Stomach (tissue), 9 donors: ENCODE measurements around the gene VWF. TPM values are rescaled to one million over a fixed set of nuclear protein-coding genes. Genes with fewer than 3 reads are reported as not detected.

Experiments used
- DNase-seq, 2 donors: peaks; one replicate each; pipeline versions ENCODE4 v3.0.0 to v3.0.0-alpha.2; 2013 to 2019
- H3K27ac ChIP-seq, 5 donors: fragments of 200-600 bp in 4 of 5; sonication (generic) in 4 of 5; one replicate each; pipeline ENCODE4 v1.5.1; 2013 to 2019; ENCODE audit warnings: mild to moderate bottlenecking in 1 of 5, moderate library complexity in 1 of 5
- H3K27me3 ChIP-seq, 3 donors: fragments of 200-600 bp; sonication (generic); one replicate each; pipeline ENCODE4 v1.5.1; 2017 to 2019; ENCODE audit warnings: mixed run types in 1 of 3
- H3K36me3 ChIP-seq, 4 donors: fragments of 200-600 bp; sonication (generic); 1 replicate in 3 of 4; 2 replicates in 1 of 4; pipeline ENCODE4 v1.5.1; 2016 to 2019
- H3K4me1 ChIP-seq, 4 donors: fragments of 200-600 bp; sonication (generic); one replicate each; pipeline ENCODE4 v1.5.1; 2016 to 2019
- H3K4me3 ChIP-seq, 4 donors: fragments of 200-600 bp; sonication (generic) in 3 of 4; one replicate each; pipeline ENCODE4 v1.5.1; 2016 to 2019; ENCODE audit warnings: mild to moderate bottlenecking in 1 of 4
- H3K9me3 ChIP-seq, 4 donors: fragments of 200-600 bp; sonication (generic); one replicate each; pipeline ENCODE4 v1.5.1; 2016 to 2019
- EP300 ChIP-seq: sonication (generic); formaldehyde crosslinking; IDR thresholded peaks from one replicate; pipeline ENCODE4 v1.6.1; 2017; ENCODE audit warnings: antibody characterized with exemption
- POLR2A ChIP-seq, 4 donors: fragments of 450-650 bp; IDR thresholded peaks; one replicate each; pipeline ENCODE4 v1.6.1; 2016; ENCODE audit warnings: antibody characterized with exemption in 4 of 4, control low read depth in 2 of 4, mild to moderate bottlenecking in 1 of 4, moderate library complexity in 1 of 4
- POLR2AphosphoS5 ChIP-seq, 3 donors: sonication (generic); formaldehyde crosslinking; IDR thresholded peaks; one replicate each; pipeline ENCODE4 v1.6.1; 2016; ENCODE audit warnings: antibody characterized with exemption in 3 of 3
- WGBS, 5 donors: extraction: QIAGEN DNeasy Blood & Tissue Kit in 3 of 5; methylation state at CpG; one replicate each; pipeline versions ENCODE4 v1.1.5 to v1.1.7; 2013 to 2018; 5-methylcytosine and 5-hydroxymethylcytosine counted together
- intact Hi-C: fragments of 100-400 bp; cut with DNase I; formaldehyde crosslinking; loops from one replicate; pipeline ENCODE4 v1.15.1; 2023; ENCODE audit warnings: low total_unique reads
- polyA plus RNA-seq, 3 donors: library from polyadenylated mRNA; stranded (reverse); fragments of 200-250 nt; gene quantifications; one replicate each; pipeline ENCODE4 v1.2.3, GENCODE V29; 2013
- total RNA-seq, 5 donors: library from RNA; depleted of rRNA; stranded (reverse); fragments of >200 nt; gene quantifications; one replicate each; pipeline versions ENCODE4 v1.1.0 to v1.2.3, GENCODE V29; 2014 to 2016
- TF ChIP-seq, protein P1 (sequence below), 7 experiments: fragments of 450-650 bp in 4 of 7; fragments of 200-600 bp in 3 of 7; sonication (generic) in 3 of 7; IDR thresholded peaks; one replicate each; pipeline ENCODE4 v1.5.1; 2016 to 2019; ENCODE audit warnings: antibody characterized with exemption in 7 of 7, control low read depth in 2 of 7, mild to moderate bottlenecking in 1 of 7
- donor health status: healthy with polysubstance abuse.
- donor health status: Bipolar disorder and iron deficiency.
- donor health status: healthy.

The VWF gene
- total and polyA plus RNA-seq, 8 donors = 3.1 to 103 (median 50.2) TPM

DNA sequence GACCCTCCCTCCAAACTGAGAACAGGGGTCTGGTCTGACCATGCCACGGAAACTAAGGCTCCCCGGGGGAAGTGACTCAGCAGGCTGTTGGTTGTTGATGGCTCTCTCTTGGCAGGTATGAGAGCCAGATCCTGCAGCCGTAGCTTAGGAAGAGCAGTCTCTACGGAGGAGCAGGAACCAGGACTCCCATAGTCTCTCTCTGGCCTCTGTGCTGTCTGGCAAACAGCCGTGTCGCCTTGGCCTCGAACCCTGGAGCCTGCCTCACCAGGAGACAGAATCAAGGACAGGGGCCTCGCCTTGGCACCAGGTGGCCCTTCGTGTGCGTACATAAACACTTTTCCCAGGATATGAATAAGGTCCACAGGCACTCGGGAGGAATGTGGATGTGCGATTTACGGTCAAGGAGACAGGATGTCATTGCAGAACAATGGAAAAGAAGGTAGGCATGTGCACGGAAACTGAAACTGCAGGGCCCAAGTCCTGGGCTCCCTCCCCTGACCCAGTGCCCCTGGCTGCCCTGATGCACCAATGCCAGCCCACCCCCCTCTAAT, 7.9 kb downstream of the VWF start:
- H3K9me3 ChIP-seq = no peaks in the 10 kb centered on the region
- intact Hi-C loops = no loop called here
- no peaks in the 10 kb centered on the region for H3K36me3 ChIP-seq
- H3K4me1 ChIP-seq = no peaks in the 10 kb centered on the region
- peak overlapping the region in 4 of 5 donors; percentile 19 to 63 (median 52) for H3K27ac ChIP-seq
- peak in 1 of 2 donors; percentile 20 for DNase-seq
- 60 to 83% (median 71%) methylated on average over 14 of the region's 14 CpGs for WGBS, 5 donors
- no peak overlapping the region for H3K4me3 ChIP-seq
- TF ChIP-seq POLR2AphosphoS5 (IDR thresholded peaks at IDR 0.05) (peak; percentile 37 to 71 (median 58)), EP300 (peak; percentile 68)
- TF ChIP-seq, protein P1, sequence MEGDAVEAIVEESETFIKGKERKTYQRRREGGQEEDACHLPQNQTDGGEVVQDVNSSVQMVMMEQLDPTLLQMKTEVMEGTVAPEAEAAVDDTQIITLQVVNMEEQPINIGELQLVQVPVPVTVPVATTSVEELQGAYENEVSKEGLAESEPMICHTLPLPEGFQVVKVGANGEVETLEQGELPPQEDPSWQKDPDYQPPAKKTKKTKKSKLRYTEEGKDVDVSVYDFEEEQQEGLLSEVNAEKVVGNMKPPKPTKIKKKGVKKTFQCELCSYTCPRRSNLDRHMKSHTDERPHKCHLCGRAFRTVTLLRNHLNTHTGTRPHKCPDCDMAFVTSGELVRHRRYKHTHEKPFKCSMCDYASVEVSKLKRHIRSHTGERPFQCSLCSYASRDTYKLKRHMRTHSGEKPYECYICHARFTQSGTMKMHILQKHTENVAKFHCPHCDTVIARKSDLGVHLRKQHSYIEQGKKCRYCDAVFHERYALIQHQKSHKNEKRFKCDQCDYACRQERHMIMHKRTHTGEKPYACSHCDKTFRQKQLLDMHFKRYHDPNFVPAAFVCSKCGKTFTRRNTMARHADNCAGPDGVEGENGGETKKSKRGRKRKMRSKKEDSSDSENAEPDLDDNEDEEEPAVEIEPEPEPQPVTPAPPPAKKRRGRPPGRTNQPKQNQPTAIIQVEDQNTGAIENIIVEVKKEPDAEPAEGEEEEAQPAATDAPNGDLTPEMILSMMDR (IDR thresholded peaks at IDR 0.05) = no peak
- no peaks in the 10 kb centered on the region for H3K27me3 ChIP-seq

DNA sequence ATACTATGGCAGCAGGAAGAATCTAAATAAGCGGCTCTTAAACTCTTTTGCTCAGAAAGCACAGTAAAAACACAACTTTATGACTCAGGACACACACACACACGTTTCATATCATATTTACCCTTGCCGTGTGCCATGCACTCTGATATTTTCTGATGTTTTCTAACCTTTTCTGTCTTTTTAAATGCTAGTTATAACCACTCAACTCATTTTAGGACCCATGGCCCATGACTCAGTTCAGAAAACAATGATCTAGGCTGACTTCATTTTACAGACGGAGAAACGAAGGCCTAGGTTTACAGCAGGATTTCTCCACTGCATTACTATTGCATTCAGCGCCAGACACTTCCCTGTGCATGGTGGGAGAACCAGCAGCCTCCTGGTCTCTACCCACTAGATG, 9.1 kb downstream of the VWF start:
- no peaks in the 10 kb centered on the region for H3K27me3 ChIP-seq
- DNase-seq = no peak
- no peaks in the 10 kb centered on the region for H3K36me3 ChIP-seq
- H3K4me1 ChIP-seq = no peaks in the 10 kb centered on the region
- intact Hi-C loops = no loop called here
- no peak overlapping the region for H3K4me3 ChIP-seq
- TF ChIP-seq POLR2A (IDR thresholded peaks at IDR 0.05) = no peak
- H3K27ac ChIP-seq = peak overlapping the region in 2 of 5 donors; percentile 42 to 58
- no peaks in the 10 kb centered on the region for H3K9me3 ChIP-seq
- 73 to 92% (median 76%) methylated on average over 6 of the region's 6 CpGs for WGBS, 5 donors

DNA sequence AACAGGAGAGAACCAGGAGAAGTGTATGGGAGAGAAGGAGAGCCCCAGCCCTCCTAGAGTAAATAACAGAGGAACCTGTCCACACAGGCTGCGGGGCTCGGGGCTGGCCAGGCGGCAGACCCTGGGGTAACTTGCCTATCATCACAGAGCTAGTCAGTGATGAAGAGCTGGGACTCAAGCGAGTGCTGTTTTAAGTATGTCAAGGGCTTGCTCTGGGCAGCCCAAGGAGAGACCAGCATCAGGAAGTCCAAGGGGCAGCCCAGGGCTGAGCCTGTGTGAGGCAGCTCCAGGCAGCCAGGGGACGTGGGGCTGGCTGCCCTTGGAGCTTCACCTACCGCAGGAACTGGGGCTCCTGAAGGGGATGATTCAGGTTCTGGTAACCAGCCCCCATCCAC, 10.0 kb downstream of the VWF start:
- Histone ChIP-seq H3K4me1 (no peaks in the 10 kb centered on the region), H3K4me3 (no peak overlapping the region), H3K36me3 (no peaks in the 10 kb centered on the region), H3K27me3 (no peaks in the 10 kb centered on the region), H3K9me3 (peaks cover 0 to 5% (median 0%) of the 10 kb centered on the region in 4 donors), H3K27ac (peak overlapping the region in 1 of 5 donors; percentile 58)
- DNase-seq = no peak
- WGBS, 5 donors = 65 to 81% (median 71%) methylated on average over 6 of the region's 6 CpGs
- TF ChIP-seq, protein P1 (IDR thresholded peaks at IDR 0.05) = no peak
- TF ChIP-seq EP300 (no peak), POLR2A (IDR thresholded peaks at IDR 0.05) (no peak), POLR2AphosphoS5 (IDR thresholded peaks at IDR 0.05) (no peak)
- intact Hi-C loops = no loop called here

DNA sequence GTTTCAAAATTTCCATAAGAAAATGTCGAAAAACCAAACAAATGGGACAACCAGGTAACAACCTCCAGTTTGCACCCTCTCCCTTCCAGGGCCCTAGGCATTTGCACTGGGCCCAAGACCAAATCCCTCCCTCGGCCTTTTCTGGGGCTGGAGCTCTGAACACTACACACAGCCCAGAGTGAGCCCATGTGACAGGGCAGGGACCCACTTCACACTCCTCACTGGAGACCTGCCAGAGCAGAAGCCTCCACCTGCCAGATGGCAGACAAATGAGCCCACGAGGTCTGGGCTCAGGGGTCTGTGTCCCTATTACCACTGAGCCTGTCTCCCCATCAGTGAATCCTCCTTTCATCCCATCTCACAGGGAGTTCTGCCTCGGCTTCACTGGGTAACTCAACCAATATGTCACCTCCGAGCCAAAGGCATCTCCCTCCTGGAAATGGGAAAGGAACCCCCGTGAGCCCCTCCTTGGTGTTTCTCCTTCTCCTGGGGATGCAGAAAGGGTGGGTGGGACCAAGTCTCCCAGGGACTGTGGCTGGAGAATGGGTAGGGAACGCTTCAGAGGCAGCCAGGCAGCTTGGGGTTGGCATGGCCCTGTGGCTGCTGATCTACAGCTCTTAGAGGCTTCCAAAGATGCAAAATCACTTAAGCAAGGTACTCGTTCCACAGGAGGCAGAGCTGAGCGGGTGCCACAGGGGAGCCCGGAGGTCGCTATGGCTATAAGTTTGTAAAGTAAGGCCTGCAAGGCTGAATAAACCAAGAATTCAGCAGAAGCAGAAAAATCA, 10.6 kb downstream of the VWF start:
- H3K9me3 ChIP-seq = peaks cover 0 to 6% (median 0%) of the 10 kb centered on the region in 4 donors
- peak overlapping the region in 1 of 5 donors; percentile 58 for H3K27ac ChIP-seq
- no peaks in the 10 kb centered on the region for H3K4me1 ChIP-seq
- WGBS, 5 donors = 77 to 82% (median 80%) methylated on average over 11 of the region's 11 CpGs
- no peaks in the 10 kb centered on the region for H3K27me3 ChIP-seq
- TF ChIP-seq POLR2AphosphoS5 (IDR thresholded peaks at IDR 0.05) (no peak), POLR2A (IDR thresholded peaks at IDR 0.05) (no peak)
- TF ChIP-seq, protein P1 (IDR thresholded peaks at IDR 0.05) = no peak
- DNase-seq = no peak
- no peak overlapping the region for H3K4me3 ChIP-seq
- intact Hi-C loops = no loop called here
- H3K36me3 ChIP-seq = no peaks in the 10 kb centered on the region

DNA sequence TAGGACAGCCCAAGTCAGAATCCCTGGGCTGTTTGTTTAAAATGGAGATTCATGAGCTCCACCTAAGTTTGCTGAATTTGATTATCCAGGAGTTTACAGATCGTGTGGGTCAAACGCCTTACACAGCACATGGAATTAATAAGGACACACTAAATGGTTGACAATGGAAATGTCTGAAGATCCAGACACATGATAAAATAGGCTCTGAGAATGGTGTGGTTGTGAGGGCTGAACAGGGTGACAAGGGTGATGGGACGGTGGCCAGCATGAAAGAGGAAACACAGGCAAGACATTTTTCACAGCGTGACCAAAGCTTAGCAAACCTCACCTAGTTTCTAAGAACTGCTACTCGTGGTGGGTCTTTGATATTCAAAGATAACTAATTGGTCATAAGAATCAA, 12.5 kb downstream of the VWF start:
- H3K4me3 ChIP-seq = no peak overlapping the region
- no peaks in the 10 kb centered on the region for H3K4me1 ChIP-seq
- TF ChIP-seq POLR2AphosphoS5 (IDR thresholded peaks at IDR 0.05) = no peak
- TF ChIP-seq, protein P1 (IDR thresholded peaks at IDR 0.05) = no peak
- TF ChIP-seq EP300 = no peak
- no peak for TF ChIP-seq POLR2A (IDR thresholded peaks at IDR 0.05)
- H3K9me3 ChIP-seq = peaks cover 0 to 6% (median 0%) of the 10 kb centered on the region in 4 donors
- DNase-seq = no peak
- no peak overlapping the region for H3K27ac ChIP-seq
- intact Hi-C loops = no loop called here
- WGBS, 5 donors = 53 to 69% (median 59%) methylated on average over 5 of the region's 5 CpGs
- no peaks in the 10 kb centered on the region for H3K36me3 ChIP-seq
- no peaks in the 10 kb centered on the region for H3K27me3 ChIP-seq
